ENCODE measurements around the gene CDT1.

DNA sequence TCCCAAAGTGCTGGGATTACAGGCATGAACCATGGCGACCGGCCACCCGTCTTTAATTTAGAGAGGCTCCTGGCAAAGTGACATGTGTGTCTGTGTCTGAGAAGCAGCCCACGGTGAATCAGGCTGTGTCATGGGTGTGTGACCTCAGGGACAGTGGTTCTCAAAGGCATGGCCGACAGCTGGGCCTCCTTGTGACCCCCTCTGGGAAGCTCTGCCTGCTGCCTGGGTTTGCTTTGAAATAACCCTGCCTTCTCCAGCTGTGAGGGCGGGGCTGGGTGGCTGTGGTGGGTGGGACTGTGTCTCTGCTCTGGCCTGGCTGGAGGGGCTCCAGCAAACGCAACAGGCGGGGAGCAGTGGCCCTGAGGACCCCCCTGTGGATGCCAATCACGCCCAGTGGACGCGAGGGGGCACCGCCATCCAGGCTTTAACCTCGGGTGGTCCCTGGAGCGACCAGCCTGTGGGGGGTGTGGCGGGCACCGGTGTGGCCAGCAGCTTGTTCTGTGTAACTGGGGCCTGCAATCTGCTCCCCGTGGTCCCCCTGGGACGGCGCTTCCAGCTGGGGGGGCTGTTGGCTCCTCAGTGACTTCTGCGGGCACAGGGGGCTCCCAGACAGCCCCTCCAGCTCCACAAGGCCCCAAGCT is 16.9 kb downstream of the CDT1 start:
- TF ChIP-seq, protein P1, sequence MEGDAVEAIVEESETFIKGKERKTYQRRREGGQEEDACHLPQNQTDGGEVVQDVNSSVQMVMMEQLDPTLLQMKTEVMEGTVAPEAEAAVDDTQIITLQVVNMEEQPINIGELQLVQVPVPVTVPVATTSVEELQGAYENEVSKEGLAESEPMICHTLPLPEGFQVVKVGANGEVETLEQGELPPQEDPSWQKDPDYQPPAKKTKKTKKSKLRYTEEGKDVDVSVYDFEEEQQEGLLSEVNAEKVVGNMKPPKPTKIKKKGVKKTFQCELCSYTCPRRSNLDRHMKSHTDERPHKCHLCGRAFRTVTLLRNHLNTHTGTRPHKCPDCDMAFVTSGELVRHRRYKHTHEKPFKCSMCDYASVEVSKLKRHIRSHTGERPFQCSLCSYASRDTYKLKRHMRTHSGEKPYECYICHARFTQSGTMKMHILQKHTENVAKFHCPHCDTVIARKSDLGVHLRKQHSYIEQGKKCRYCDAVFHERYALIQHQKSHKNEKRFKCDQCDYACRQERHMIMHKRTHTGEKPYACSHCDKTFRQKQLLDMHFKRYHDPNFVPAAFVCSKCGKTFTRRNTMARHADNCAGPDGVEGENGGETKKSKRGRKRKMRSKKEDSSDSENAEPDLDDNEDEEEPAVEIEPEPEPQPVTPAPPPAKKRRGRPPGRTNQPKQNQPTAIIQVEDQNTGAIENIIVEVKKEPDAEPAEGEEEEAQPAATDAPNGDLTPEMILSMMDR (IDR thresholded peaks at IDR 0.05 in 4 of 5, conservative IDR thresholded peaks at IDR 0.05 in 1 of 5) = no peak
- no peak for TF ChIP-seq POLR2A (IDR thresholded peaks at IDR 0.05)
